ENCODE data around the gene GLIS1. TPM values are rescaled to one million over a fixed set of nuclear protein-coding genes. Genes with fewer than 3 reads are reported as not detected.

GLIS1 gene
- total RNA-seq, 1 experiment from 2014 or later = 1.4 TPM

GRCh38 chr1:53548031-53548491 is 190.9 kb downstream of the GLIS1 start:
- Histone ChIP-seq H3K4me3 (no peak overlapping the region), H3K27me3 (no peaks in the 10 kb centered on the region), H3K9me3 (no peaks in the 10 kb centered on the region), H3K36me3 (no peaks in the 10 kb centered on the region)
- no peak for DNase-seq

- H3K4me3 ChIP-seq = no peak overlapping the region
- H3K36me3 ChIP-seq = no peaks in the 10 kb centered on the region
- no peak for DNase-seq
- no peaks in the 10 kb centered on the region for H3K27me3 ChIP-seq
- no peaks in the 10 kb centered on the region for H3K9me3 ChIP-seq
These were observed 191.7 kb downstream of the GLIS1 start for GRCh38 chr1:53547231-53547790.

- DNase-seq = no peak
- Histone ChIP-seq H3K9me3 (no peaks in the 10 kb centered on the region), H3K4me3 (no peak overlapping the region), H3K36me3 (no peaks in the 10 kb centered on the region), H3K27me3 (no peaks in the 10 kb centered on the region)
These were observed 192.4 kb downstream of the GLIS1 start for GRCh38 chr1:53546409-53547155.

- H3K4me3 ChIP-seq = no peak overlapping the region
- no peaks in the 10 kb centered on the region for H3K36me3 ChIP-seq
- peak; percentile 65 for DNase-seq
These were observed 193.1 kb downstream of the GLIS1 start for GRCh38 chr1:53545663-53546408.

GRCh38 chr1:53544728-53545515 is 194.0 kb downstream of the GLIS1 start:
- no peaks in the 10 kb centered on the region for H3K9me3 ChIP-seq
- H3K36me3 ChIP-seq = no peaks in the 10 kb centered on the region
- no peak overlapping the region for H3K4me3 ChIP-seq
- no peak for DNase-seq
- no peaks in the 10 kb centered on the region for H3K27me3 ChIP-seq

More at GRCh38 chr1:53545663-53546408, 193.1 kb downstream of the GLIS1 start:
- Histone ChIP-seq H3K9me3 (no peaks in the 10 kb centered on the region), H3K27me3 (no peaks in the 10 kb centered on the region)

GRCh38 chr1:53543778-53544695 is 194.9 kb downstream of the GLIS1 start:
- no peak for DNase-seq
- Histone ChIP-seq H3K36me3 (no peaks in the 10 kb centered on the region), H3K9me3 (no peaks in the 10 kb centered on the region), H3K4me3 (no peak overlapping the region), H3K27me3 (no peaks in the 10 kb centered on the region)

- no peaks in the 10 kb centered on the region for H3K36me3 ChIP-seq
- no peak for DNase-seq
- H3K9me3 ChIP-seq = no peaks in the 10 kb centered on the region
- no peaks in the 10 kb centered on the region for H3K27me3 ChIP-seq
- H3K4me3 ChIP-seq = no peak overlapping the region
These were observed 195.7 kb downstream of the GLIS1 start for GRCh38 chr1:53543130-53543777.

GRCh38 chr1:53542551-53542950 is 196.4 kb downstream of the GLIS1 start:
- no peaks in the 10 kb centered on the region for H3K36me3 ChIP-seq
- no peaks in the 10 kb centered on the region for H3K27me3 ChIP-seq
- no peaks in the 10 kb centered on the region for H3K9me3 ChIP-seq
- DNase-seq = no peak
- H3K4me3 ChIP-seq = no peak overlapping the region

- peak; percentile 80 for DNase-seq
- Histone ChIP-seq H3K9me3 (no peaks in the 10 kb centered on the region), H3K4me3 (no peak overlapping the region), H3K36me3 (no peaks in the 10 kb centered on the region), H3K27me3 (no peaks in the 10 kb centered on the region)
These were observed 197.0 kb downstream of the GLIS1 start for GRCh38 chr1:53541761-53542550.

GRCh38 chr1:53541263-53541625 is 197.7 kb downstream of the GLIS1 start:
- Histone ChIP-seq H3K36me3 (no peaks in the 10 kb centered on the region), H3K27me3 (no peaks in the 10 kb centered on the region), H3K4me3 (no peak overlapping the region), H3K9me3 (no peaks in the 10 kb centered on the region)
- no peak for DNase-seq

- H3K9me3 ChIP-seq = no peaks in the 10 kb centered on the region
- no peaks in the 10 kb centered on the region for H3K27me3 ChIP-seq
- H3K36me3 ChIP-seq = no peaks in the 10 kb centered on the region
- H3K4me3 ChIP-seq = no peak overlapping the region
- no peak for DNase-seq
These were observed 198.2 kb downstream of the GLIS1 start for GRCh38 chr1:53540604-53541262.

- DNase-seq = no peak
- H3K36me3 ChIP-seq = no peaks in the 10 kb centered on the region
- H3K27me3 ChIP-seq = no peaks in the 10 kb centered on the region
- no peaks in the 10 kb centered on the region for H3K9me3 ChIP-seq
- H3K4me3 ChIP-seq = no peak overlapping the region
These were observed 199.0 kb downstream of the GLIS1 start for GRCh38 chr1:53539711-53540603.

GRCh38 chr1:53539226-53539625 is 199.7 kb downstream of the GLIS1 start:
- no peaks in the 10 kb centered on the region for H3K36me3 ChIP-seq
- H3K4me3 ChIP-seq = no peak overlapping the region
- H3K27me3 ChIP-seq = no peaks in the 10 kb centered on the region
- no peak for DNase-seq
- no peaks in the 10 kb centered on the region for H3K9me3 ChIP-seq

- no peak for DNase-seq
- Histone ChIP-seq H3K4me3 (no peak overlapping the region), H3K36me3 (no peaks in the 10 kb centered on the region), H3K9me3 (no peaks in the 10 kb centered on the region), H3K27me3 (no peaks in the 10 kb centered on the region)
These were observed 202.4 kb downstream of the GLIS1 start for GRCh38 chr1:53536606-53537005.
